ENCODE measurements around the gene GARNL3.
A peak's percentile ranks its signal among the peaks of the same experiment; 100 is the strongest.

Gene GARNL3

DNA sequence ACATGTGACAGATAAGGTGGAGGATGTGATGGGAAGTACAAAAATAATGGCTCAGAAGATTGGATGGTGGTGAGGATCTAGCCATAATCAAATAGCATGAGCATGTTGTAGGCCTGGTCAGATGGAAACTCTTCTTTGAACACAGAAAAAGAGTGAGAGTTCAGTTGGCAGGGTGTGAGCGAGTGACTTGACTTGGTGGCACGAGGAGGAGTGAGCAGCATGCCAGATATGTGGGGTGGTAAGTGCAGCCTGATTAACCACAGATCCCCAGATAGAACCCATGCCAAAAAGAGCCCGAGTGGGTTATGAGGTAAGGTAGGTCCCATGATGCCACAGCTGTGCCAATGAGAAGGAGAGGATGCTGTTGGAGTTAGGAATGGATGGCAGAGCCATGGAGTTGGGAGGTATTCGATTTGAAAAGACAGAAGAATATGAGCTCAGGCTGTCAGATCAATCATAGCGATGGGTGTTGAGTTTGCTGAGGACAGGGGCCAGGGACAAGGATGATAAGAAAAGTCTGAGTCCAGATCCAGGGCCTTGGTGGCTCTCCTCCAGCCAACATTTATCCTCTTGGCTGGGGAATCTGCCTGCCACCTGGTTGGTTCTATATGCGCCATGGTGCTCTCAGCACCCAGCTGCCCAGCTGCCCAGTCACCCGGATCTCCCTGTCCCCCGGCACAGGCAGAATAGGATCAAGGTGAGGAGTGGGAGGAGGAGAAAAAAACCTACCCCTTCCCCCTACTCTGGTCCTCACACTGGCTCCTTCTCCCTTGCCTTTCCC is 16.5 kb downstream of the GARNL3 start:
- no peak for DNase-seq

DNA sequence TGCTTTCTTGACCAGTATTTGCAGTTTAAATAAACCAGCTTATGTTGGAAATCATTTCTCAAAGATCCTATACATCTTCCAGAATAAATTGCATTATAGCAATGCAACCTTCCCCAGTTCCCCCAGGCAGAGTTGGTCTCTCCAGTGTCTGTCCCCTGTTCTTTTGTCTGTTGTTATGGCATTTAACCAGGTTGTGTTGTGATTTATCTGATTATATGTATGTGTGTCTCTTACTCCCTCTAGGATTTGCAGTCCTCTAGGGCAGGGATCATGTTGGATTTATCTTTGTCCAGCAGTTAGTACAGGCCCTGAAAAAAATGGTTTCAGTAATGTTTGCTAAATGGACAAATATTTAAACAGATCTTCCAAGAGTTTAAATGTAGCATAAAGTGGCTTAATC is 17.3 kb downstream of the GARNL3 start:
- no peak for DNase-seq

- DNase-seq = no peak
Measured at GRCh38 chr9:127282611-127283010, 18.0 kb downstream of the GARNL3 start.

- DNase-seq = no peak
Measured at GRCh38 chr9:127283135-127283534, 18.6 kb downstream of the GARNL3 start.

DNA sequence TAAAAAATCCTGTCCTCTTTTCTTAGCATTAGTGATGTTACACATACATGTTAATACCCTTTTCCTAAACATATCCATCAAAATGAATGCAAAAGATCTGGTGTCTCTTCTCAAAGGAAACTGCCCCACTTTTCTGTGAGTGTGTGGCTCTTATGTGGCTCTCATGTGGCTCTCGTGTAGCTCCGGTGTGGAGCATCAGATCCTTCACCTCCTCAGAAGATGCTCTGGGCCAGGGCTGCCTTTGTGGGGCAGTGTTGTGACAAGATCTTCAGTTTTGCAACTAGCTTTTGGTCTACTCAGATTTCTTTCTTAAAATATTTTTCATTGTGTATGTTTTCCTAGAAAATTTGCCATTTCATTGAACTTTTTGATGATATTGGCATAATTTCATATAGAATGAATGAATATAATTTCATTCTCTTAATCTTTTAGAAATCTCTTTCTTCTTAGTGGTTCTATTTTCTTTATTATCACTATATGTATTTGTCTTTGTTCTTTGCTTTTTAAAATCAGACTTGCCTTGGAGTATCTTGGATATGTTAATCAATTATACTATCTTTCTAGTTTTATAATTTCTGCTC is 19.4 kb downstream of the GARNL3 start:
- peak; percentile 18 for DNase-seq

GRCh38 chr9:127285965-127286364 is 21.4 kb downstream of the GARNL3 start:
- no peak for DNase-seq

- DNase-seq = no peak
Measured at GRCh38 chr9:127290561-127291065, 26.0 kb downstream of the GARNL3 start.

GRCh38 chr9:127291246-127291778 is 26.7 kb downstream of the GARNL3 start:
- DNase-seq = no peak

- DNase-seq = no peak
Measured at GRCh38 chr9:127292415-127292814, 27.8 kb downstream of the GARNL3 start.

DNA sequence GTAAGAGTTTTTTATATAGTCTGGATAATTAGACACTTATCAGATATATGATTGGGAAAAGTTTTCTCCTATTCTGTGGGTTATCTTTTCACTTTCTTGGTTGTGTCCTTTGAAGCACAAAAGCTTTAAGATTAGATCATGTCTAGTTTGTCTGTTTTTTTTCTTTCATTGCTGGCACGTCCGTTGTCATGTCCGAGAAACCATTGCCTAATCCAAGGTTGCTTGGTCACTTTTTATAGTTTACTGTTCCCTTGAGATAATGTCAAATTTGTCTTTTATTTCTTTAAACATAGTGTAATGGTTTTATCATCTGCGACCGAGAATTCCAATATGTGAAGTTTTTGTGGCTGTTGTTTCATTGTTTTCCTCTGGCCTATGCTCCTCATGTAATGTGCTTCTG is 28.8 kb downstream of the GARNL3 start:
- no peak for DNase-seq

- DNase-seq = no peak
Measured at GRCh38 chr9:127293767-127294166, 29.2 kb downstream of the GARNL3 start.

DNA sequence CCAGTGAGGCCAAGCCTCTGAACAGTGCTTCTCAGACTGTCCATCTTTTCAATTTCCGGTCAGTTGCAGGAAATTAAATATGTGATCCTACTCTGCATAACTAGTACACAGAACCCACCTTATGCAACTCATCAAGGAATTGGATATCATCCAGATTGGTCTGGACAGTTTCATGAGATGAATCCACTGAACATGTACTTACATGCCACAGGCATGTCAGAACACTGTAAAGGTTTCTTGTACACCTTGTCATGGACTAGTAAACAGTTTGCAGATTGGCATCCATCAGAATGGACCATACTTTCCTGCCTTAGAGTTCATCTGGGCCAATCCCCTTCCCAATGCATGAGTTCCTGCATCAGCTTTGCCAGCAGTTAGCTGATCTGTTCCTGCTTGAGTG is 30.4 kb downstream of the GARNL3 start:
- no peak for DNase-seq

GRCh38 chr9:127300886-127301447 is 36.4 kb downstream of the GARNL3 start:
- DNase-seq = no peak

DNA sequence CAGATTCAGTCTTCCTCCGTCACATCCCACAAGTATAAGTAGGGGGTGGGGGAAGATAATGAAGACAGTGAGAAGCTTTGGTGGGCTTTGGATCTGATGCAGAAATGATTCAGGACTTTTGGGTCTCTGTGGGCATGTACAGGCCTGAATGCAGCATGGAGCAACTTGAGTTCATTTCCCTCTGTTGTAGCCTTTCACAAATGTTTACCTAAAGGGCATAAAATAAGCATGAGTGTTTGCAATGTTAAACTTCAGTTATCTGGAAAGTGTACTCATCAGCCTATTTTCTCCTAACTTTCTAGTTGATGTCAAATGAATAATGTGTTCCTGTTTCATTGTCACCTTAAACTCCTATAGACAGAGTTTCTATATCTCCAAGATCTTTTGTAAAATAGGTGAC is 39.3 kb downstream of the GARNL3 start:
- DNase-seq = no peak

GRCh38 chr9:127305206-127305837 is 40.7 kb downstream of the GARNL3 start:
- no peak for DNase-seq

- no peak for DNase-seq
Measured at GRCh38 chr9:127305838-127306226, 41.3 kb downstream of the GARNL3 start.

DNA sequence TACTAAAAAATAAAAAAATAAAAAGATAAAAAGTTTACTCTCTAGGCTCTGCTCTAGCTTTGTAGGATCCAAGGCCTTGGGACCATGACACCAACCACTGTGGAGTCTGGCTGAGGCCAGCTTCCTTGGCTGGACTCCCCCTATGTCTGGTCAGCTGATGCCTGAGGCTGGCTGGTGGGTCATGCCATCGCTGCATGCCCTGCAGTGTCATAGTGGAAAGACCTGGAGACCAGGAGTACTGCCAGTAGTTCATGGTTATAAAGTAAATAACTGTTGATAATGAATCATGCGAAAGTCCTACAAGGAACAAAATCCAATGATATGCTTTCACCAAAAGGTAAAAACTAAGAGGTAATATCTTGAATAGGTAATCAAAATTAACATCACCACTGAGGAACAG is 43.2 kb downstream of the GARNL3 start:
- no peak for DNase-seq

DNA sequence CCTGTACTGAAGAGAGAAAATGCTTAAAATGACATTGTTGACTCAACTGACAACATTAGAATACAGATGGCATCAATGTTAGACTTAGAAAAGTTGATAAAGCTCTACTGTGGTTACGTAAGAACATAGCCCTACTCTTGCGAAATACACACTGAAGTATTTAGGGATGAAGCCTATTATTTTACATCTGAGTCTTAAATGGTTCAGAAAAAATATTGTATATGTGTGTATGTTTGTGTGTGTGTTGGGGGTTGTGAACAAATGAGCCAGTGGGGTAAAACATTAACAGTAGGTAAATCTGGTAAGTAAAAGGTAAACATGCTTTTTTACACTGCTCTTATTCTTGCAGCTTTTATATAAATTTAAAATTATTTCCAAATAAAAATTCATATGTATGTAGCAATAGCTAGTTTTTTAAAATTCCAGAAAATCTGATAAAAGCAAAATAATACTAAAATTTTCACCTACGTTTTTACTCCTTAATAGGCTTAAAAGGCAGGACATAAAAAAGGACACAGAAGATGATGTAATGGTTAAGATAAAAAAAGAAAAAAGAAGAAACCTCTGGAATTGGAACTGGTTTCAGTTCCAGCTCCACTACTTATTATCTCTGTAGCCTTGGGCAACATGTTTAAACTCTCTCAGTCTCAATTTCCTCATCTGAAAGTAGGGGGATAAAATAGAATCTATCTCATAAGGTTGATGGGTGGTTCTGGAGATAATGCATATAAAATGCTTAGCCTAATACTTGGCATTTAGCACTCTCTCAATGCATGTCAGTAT is 44.3 kb downstream of the GARNL3 start:
- no peak for DNase-seq

DNA sequence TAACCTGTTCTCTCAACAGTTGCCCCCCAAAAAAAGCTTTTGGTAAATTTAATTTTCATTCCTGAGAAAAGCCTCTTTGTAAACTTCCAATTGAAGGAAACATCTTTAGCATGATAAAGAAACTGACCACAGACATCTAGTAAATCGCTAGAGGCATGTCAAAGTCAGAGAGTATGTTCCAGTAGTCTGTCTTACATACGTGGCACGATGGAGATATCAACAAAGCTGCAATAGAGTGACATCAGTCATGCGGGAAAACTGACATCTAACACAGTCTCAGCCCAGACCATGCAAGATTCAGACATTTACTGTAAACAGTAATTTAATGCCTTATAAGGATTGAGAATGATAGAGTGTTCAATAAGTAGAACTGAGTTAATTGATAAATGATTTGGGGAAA is 45.1 kb downstream of the GARNL3 start:
- no peak for DNase-seq

- no peak for DNase-seq
Measured at GRCh38 chr9:127311239-127311741, 46.7 kb downstream of the GARNL3 start.

- DNase-seq = no peak
Measured at GRCh38 chr9:127313042-127313560, 48.5 kb downstream of the GARNL3 start.

GRCh38 chr9:127314911-127315310 is 50.3 kb downstream of the GARNL3 start:
- DNase-seq = no peak
